K562 (cell line): Measurements from ENCODE around the gene BCAR3. TPM values are rescaled to one million over a fixed set of nuclear protein-coding genes. Genes with fewer than 3 reads are reported as not detected.

Experiments
- PCBP1 ChIP-seq: fragments of 200-400 bp; formaldehyde crosslinking; IDR thresholded peaks from 2 replicates; pipeline ENCODE4 v1.6.1; 2018; ENCODE audit warnings: mild to moderate bottlenecking, low read depth, low read length; ENCODE audit not compliant: poor library complexity, severe bottlenecking
- PHF20 ChIP-seq: fragments of 450-650 bp; IDR thresholded peaks from 2 replicates; pipeline ENCODE4 v1.6.1; 2018; ENCODE audit not compliant: partially characterized antibody
- SIN3B ChIP-seq: fragments of 450-650 bp; IDR thresholded peaks from 2 replicates; pipeline ENCODE4 v1.6.1; 2017; ENCODE audit warnings: low read depth, mild to moderate bottlenecking, moderate library complexity
- polyA plus RNA-seq, 8 experiments: library from polyadenylated mRNA; depleted of rRNA in 4 of 8; stranded (reverse) in 5 of 8; unstranded in 3 of 8; fragments of >200 nt; fragmentation: Nextera tagmentation in 2 of 8; fragmentation: Illumina TruSeq in 1 of 8; extraction: Ambion mirVana in 2 of 8; extraction: Trizol in 1 of 8; gene quantifications; 2 replicates each; pipeline versions ENCODE4 v1.2.1 to v1.2.3, GENCODE V29; 2011 to 2014; ENCODE audit warnings: inconsistent platforms in 1 of 8, missing spikeins in 1 of 8
- total RNA-seq, 7 experiments: library from RNA; depleted of rRNA in 6 of 7; stranded (reverse); fragments of >200 nt in 6 of 7; fragmentation: Illumina TruSeq in 2 of 7; extraction: Trizol in 2 of 7; gene quantifications; 2 replicates each; pipeline versions ENCODE4 v1.2.1 to v1.2.3, GENCODE V29; 2011 to 2021; ENCODE audit warnings: low replicate concordance in 1 of 7
- TF ChIP-seq, protein P1 (sequence below), 2 experiments: fragments of 450-650 bp in 1 of 2; sonication (generic) in 1 of 2; formaldehyde crosslinking in 1 of 2; IDR thresholded peaks; 2 replicates each; pipeline versions ENCODE4 v1.7.1 to v1.9.0; 2016 to 2022; ENCODE audit warnings: inconsistent platforms in 1 of 2, mild to moderate bottlenecking in 1 of 2, missing genetic modification reagents in 1 of 2

Gene BCAR3
- total and polyA plus RNA-seq, 9 of the 15 experiments (the other 6 are each of a cell fraction or from before 2014, with no cell fraction given): 1.8 to 6.3 (median 3.8) TPM

DNA sequence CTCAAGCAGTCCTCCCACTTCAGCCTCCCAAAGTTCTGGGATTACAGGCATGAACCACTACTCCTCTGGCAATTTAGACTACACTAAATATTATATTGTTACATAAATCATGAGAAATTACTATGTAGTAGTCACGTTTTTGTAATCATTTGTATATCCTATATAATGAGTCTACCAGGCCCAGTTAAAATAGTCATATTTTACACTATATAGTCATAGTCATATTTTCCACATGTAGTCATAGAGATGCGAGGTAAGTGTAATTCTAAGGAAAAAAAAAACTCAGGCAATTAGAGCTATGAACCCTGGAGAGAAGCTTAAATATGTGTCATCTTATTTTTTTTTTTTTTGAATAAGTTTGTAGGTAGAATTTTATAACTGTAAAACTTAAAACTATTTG is 143.7 kb downstream of the BCAR3 start (continued):
- TF ChIP-seq, protein P1, sequence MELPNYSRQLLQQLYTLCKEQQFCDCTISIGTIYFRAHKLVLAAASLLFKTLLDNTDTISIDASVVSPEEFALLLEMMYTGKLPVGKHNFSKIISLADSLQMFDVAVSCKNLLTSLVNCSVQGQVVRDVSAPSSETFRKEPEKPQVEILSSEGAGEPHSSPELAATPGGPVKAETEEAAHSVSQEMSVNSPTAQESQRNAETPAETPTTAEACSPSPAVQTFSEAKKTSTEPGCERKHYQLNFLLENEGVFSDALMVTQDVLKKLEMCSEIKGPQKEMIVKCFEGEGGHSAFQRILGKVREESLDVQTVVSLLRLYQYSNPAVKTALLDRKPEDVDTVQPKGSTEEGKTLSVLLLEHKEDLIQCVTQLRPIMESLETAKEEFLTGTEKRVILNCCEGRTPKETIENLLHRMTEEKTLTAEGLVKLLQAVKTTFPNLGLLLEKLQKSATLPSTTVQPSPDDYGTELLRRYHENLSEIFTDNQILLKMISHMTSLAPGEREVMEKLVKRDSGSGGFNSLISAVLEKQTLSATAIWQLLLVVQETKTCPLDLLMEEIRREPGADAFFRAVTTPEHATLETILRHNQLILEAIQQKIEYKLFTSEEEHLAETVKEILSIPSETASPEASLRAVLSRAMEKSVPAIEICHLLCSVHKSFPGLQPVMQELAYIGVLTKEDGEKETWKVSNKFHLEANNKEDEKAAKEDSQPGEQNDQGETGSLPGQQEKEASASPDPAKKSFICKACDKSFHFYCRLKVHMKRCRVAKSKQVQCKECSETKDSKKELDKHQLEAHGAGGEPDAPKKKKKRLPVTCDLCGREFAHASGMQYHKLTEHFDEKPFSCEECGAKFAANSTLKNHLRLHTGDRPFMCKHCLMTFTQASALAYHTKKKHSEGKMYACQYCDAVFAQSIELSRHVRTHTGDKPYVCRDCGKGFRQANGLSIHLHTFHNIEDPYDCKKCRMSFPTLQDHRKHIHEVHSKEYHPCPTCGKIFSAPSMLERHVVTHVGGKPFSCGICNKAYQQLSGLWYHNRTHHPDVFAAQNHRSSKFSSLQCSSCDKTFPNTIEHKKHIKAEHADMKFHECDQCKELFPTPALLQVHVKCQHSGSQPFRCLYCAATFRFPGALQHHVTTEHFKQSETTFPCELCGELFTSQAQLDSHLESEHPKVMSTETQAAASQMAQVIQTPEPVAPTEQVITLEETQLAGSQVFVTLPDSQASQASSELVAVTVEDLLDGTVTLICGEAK (IDR thresholded peaks at IDR 0.05): no peak
- TF ChIP-seq, protein P1 (CRISPR knock-in tag; IDR thresholded peaks at IDR 0.05): no peak
- TF ChIP-seq PCBP1: no peak
- no peak for TF ChIP-seq SIN3B
- no peak for TF ChIP-seq PHF20
